HG03432 (cell line): ENCODE data around the gene TNFAIP2.

Experiments used
- ATAC-seq: cut with Tn5 transposase; IDR thresholded peaks from one replicate; pipeline ENCODE4 v1.9.1; 2021; ENCODE audit warnings: mild to moderate bottlenecking, moderate library complexity; ENCODE audit not compliant: unreplicated experiment

Gene TNFAIP2

GRCh38 chr14:103179094-103179493 lies 55.8 kb downstream of the TNFAIP2 start:
- no peak for ATAC-seq

- no peak for ATAC-seq
These were observed 57.1 kb downstream of the TNFAIP2 start for GRCh38 chr14:103180331-103180730.

- no peak for ATAC-seq
These were observed 60.8 kb downstream of the TNFAIP2 start for GRCh38 chr14:103184046-103184445.

GRCh38 chr14:103185051-103186029 lies 62.1 kb downstream of the TNFAIP2 start:
- ATAC-seq, result no peak

GRCh38 chr14:103186241-103186822 lies 63.1 kb downstream of the TNFAIP2 start:
- ATAC-seq, result no peak
